Germinal center (tissue), 1 donor: Measurements from ENCODE around the gene TBATA.

Experiments used
- DNase-seq: peaks from one replicate; pipeline ENCODE4 v3.0.0; 2012; ENCODE audit warnings: mixed read lengths, low spot score

The TBATA gene

DNA sequence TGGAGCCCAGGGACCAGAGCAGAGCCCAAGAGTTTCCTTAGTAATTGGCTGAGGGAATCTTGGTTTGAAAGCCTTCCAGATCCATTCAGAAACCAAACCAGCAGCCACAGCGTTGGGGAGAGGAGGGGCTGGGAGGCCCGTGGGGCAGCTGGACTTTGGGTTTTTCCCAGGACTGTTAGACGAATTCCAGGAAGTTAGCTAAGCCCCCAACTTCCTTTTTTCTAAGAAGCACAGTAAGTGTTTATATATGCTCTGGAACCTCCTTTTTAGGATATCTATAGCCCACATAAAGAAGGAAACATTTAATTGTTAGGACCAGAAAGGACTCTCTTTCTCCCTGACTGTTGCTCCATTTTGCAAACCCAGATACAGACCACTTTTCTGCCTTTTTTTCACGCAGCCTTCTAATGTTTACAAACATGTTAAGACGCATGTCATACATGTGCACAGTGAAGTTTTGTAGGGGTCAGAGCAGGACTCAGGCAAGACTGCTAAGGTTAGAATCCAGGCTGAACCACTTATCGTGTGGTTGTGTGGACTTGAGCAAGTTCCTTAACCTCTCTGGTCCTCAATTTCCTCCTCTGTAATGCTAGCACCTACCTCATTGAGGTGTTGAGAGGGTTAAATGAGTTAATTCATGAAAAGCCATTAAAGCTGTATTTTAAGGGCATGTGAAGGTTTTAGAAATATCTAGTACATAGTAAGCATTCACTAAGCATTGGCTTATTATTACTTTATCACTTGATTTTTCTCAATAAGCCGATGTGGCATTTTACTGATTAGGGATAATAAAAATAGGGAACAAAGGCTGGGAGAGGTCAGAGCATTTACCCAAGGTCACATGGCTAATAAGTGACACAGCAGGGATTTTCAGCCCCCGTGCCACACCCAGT is 42.4 kb downstream of the TBATA start:
- DNase-seq: no peak

DNA sequence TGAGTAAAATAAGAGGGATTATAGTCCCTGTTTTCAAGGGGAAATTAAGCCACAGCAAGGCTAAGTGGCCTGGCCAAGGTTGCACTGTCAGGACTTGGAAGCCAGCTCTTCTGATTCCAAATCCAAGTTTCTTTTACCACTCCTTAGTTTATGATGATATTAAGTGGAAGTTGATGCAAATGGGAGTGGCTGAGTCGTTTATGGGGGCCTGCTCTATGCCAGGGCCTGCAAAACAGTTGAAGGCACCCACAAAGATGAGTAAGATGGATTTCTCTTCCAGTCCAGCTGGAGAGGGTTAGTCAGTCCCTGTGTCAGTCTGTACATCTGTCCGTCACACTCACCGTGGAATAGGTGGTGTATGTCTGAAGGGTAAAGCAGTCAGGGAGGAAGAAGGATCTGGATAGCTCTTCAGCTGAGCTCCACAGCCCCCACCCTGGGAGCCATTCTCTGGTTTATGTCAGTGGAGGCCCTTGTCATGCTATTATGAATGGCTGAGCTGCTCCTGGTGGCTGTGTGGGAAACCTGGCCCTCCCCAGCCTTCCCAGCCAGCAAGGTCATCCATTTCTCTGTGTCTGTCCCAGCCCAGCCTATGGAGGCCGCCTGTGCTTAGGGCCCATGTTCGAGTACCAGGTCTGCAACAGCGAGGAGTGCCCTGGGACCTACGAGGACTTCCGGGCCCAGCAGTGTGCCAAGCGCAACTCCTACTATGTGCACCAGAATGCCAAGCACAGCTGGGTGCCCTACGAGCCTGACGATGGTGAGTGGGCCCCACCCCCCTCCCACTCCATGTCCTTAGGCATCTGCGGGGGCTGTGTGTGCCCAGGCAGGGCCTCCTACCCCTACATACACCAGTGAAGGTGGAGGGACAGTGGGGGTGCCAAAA is 44.5 kb downstream of the TBATA start:
- DNase-seq: no peak

DNA sequence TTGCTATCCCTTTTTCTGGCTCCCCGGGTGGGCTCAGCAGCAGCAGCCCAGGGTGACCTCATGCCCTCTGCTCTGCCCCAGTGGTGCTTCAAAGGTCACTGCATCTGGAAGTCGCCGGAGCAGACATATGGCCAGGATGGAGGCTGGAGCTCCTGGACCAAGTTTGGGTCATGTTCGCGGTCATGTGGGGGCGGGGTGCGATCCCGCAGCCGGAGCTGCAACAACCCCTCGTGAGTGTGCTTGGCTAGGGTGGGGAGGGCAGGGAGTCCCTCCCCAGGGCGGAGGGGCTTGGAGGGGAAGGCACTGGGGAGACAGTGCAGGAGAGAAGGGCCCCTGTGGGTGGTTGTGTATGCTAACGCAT is 46.4 kb downstream of the TBATA start:
- no peak for DNase-seq

DNA sequence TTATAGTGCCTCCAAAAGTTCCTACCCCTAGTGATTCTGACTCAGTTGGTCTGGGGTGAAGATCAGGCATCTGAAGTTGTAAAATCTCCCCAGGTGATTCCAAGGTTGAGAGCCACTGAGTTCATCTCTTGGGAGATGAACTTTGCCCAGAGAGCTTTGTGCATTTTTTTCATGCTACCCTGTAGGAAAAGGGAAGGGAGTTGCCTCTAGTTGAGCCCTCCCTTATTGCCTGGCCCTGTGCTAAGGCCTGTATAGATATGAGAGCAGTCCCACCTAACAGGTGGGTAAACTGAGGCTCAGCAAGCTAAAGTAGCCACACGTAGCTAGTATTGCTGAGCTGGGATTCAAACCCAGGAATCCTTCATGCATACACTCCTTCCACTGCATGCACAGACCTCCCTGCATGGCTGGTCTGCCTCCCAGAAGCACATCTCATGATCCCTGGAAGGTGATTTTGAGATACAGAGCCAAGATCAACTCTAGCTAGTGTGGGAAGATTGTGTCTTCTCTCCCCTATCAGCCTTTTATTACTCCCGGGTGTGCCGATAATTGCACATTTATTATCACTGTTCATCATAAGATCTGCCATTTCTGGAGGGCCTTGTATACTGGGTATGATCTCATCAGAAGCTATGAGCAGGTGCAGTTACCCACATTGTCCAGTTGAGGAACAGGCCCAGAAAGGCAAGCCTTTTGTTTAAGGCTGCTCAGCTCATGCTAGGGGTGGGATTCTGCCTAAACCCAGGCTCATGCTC is 47.0 kb downstream of the TBATA start:
- DNase-seq: no peak

DNA sequence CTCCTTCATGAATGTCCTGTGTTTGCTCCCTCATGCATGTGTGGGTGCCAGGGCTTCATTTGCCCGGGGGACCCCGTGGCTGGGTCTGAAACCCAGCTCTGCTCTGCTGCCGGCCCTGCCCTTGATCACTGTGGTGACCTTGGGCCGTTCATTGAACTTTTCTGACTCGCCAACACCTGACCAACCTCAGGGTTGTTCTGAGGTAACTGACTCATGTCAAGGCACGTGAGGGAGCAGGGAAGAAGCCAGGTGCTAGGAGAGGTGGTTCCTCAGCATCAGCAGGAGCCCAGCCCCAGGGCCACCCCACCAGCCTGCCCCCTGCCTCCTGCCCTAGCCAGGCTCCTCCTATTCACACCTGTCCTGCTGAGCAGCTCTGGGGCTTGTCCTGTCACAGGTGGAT is 47.9 kb downstream of the TBATA start:
- no peak for DNase-seq

DNA sequence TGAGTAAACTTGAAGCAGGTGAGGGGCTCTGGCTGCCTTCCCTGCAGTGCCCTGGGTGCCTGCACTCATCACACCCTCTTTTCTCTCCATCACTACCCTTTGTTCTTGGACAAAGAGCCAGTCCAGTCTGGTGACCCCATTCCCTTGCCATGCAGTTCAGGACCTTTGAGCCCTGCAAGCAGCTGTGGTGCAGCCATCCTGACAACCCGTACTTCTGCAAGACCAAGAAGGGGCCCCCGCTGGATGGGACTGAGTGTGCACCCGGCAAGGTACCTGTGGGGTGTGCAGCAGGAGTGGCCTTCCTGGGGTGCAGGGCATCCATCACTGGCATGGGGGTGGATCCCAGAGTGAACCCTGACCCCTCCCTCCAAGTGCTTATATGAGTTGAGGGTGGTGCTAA is 48.7 kb downstream of the TBATA start:
- DNase-seq: no peak

DNA sequence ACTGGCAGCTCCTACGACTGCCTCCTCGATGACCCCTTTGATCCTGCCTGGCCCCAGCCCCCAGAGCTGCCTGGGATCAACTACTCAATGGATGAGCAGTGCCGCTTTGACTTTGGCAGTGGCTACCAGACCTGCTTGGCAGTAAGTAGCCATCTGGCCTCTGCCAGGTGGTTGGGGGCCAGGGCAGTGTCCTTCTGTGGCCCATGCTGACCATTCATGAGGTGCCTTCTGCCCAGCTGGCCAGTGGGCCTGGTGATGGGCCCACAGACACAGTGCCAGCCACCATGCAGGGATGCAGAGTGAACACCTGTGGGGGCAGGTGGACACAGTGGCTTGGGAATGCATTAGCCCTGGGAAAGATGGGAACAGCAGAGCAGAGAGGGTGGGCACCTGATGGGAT is 50.0 kb downstream of the TBATA start:
- no peak for DNase-seq

DNA sequence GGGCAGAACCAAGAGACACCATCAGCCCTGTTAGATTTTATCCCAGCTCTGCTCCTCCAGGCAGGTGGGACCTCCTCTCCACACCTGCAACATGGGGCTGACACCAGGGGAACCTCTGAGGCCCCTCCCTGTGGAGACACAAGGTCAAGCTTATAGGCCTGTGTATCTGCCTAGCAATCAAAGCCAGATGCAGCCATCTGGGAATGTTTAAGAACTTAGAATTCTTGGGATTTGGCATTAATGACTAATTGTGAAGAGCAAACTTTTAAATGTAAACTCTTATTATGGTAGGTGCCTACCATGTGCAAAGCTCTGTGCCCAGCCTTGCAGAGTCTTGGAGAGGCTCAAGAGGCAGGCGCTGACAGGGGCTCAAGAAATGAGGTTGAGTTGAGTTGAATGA is 52.1 kb downstream of the TBATA start:
- no peak for DNase-seq

DNA sequence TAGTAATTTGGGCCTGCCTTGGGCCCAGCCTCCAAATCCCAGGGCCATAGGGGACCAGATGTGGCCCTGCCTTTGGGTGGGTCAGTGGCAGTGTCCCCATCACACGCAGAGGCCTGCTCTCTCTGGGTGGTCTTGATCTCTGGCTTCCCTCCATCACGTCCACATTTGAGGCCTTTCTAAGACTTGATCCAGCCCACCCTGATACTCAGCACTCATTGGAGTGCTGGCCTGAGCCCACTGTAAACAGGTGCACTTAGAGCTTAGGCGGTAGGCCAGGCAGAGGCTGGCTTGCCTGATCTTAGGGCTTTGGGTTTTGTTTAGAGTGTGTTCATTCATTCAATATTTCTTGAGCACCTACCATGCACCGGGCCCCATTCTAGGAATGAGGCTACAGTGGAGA is 52.6 kb downstream of the TBATA start:
- no peak for DNase-seq

DNA sequence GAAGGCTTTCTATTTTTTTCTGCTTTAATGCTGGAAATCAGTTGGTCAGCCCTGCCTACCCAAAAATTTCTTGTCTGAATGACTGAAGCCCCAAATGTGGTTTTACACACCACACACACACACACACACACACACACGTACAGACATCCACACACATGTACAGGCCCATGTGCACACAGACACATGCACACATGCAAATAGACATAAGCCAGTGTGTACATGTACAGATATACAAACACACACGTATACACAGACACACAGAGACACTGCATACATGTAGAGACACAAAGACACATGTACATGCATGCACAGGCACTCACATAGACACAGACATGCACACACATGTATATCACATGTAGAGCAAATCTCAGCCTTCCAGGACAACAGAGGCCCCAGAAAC is 54.2 kb downstream of the TBATA start:
- DNase-seq: no peak

DNA sequence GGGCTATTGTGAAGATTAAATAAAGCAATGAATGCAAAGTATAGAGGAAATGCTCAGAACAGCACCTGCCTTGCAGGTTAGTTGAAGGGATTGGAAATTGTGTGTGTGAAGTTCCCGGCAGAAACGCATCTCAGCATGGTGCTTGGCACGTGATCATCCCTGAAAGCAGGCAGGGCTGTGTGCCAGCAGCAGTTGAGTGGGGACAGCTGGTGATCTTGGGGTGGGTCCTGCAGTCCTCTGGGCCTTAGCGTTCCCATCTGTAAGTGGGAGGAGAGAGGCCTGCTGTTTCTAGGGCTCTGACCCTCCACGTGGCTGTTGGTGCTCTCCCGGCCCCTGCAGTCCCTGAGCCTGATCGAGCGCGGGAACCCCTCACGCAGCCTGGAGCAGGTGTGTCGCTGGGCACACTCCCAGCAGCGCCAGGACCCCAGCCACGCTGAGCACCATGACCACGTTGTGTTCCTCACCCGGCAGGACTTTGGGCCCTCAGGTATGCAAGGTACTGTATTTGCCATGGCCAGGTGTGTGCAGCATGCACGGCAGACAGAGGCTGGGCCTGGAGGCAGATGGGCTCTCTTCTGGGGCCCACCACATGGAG is 55.3 kb downstream of the TBATA start:
- no peak for DNase-seq

DNA sequence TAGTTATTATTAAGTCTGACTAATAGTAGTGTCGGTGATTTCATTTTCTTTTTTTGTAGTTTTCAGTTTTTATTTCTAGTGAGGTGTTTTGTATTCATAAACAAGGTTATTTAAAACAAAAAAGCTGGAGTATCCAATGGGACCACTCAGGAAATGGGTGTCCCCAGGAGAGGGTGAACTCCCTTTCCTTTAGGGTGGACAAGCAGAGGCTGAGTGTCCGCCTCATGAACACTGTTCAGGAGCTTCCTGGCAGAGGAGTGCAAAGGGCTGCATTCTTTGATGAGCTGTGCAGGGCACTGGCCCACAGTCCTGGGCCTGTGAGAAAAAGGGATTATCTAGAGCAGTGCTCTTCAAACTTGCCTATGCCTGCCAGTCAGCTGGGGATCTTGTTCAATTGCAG is 56.8 kb downstream of the TBATA start:
- no peak for DNase-seq

DNA sequence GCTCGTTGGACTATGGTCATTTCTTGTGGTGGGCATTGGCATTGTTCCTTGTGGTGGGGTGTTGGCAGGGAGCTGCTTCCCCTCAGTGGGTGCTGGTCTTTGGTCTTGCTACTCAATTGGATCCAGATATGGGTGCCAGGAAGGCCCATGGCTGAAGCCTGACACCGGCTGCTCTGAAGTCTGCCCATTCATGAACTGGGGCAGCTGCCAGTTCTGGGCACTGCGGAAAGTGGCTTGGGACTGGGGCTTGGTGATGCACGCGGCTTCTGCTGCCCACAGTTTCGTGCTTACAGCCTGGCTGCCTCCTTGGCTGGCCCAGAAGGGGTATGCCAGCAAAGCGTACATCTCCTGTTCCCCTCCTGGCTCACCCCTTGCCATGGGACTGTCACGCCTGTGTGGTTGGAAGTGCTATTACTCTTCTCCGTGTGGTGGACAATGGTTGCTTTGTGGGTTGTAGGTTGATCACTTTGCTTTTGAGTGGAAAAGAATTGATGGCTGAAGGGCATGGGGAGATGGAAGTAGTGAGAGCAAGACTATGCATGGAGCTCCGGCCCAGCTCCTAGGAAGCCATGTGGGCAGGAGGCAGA is 58.2 kb downstream of the TBATA start:
- no peak for DNase-seq

DNA sequence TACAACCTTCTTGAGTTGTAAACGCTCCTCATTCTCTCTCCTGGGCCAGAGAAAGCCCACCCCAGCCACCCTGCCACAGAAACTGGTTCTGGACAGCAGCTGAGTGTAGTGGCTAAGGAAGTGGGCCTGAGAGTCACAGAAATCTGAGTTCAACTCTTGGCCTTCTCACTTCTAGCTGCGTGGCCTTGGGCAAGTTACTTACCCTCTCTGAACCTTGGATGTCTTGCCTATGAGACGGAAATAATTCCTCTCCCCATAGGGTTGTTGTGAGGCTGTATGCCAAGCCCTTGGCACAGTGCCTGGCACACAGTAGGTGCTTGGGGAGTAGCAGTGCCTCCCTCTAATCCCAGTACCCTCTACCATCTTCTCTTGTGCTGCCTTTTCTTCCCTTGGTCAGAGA is 61.4 kb downstream of the TBATA start:
- no peak for DNase-seq

DNA sequence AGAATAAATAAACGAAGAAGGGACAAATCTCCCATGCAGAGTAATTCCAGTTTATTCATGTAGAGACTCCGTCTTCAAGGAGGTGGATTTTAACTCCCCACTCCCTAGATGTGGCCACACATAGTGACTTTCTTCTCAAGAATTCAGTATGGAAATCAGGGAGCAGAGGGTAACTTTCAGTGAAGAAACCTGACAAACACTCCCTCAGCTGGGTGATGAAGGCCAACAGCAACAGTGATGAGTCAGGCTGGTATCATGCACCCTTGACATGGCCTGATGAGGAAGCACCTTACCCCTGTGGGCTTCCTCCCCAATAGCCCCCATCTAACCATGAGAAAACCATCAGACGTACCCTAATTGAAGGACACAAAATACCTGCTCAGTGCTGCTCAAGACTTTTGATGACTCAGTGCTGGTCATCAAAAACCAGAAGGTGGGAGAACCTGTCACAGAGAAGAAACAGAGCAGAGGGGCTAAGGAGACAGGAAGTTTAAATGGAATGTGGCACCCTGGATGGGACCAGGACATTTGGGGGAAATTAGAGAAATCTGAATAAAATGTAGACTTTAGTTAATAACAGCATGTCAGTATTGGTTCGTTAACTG is 62.3 kb downstream of the TBATA start:
- DNase-seq: no peak
